ENCODE results near the gene RIPOR2. TPM values are rescaled to one million over a fixed set of nuclear protein-coding genes. Genes with fewer than 3 reads are reported as not detected.
"Not testable (repeated sequence)": the region's sequence is repeated elsewhere in the genome, so short reads cannot be mapped to it uniquely, and the experiment has no call there.

The RIPOR2 gene
- total and polyA plus RNA-seq, 2 of the 13 experiments (the other 11 are each of a cell fraction or from before 2014, with no cell fraction given) = 0.02 to 0.05 TPM

DNA sequence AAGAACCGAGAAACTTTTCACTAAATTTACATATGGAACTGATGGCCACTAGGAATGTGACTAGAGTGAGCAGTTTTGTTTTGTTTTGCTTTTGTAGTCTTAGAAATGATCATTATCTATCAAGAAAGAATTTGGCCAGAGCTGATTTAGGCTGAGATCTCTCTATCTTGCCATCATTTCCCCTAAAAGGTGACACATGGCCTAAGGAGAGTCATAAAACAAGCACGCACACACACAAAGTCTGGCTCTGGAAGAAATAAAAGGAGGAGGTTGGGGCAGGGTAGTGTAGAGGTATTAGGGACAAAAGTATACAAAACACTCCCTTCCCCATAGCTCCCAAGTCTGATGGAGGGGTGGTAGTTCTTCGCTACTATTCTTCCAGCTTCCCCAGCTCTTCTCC is 56.4 kb downstream of the RIPOR2 start:
- no peak for FAIRE-seq
- Histone ChIP-seq H2AFZ (ENCODE audit: low read length) (no peak overlapping the region), H3K9ac (ENCODE audit: insufficient read depth, low read depth, low read length) (no peak overlapping the region), H4K20me1 (ENCODE audit: insufficient read depth, low read length) (no peaks in the 10 kb centered on the region), H3K27ac (ENCODE audit: extremely low read length, insufficient read depth, low read length) (no peak overlapping the region), H3K79me2 (ENCODE audit: insufficient read depth, low read length) (no peaks in the 10 kb centered on the region), H3K4me3 (replicated peaks in 1 of 3; ENCODE audit: insufficient read depth in 1 of 3, low read depth in 2 of 3, low read length in 3 of 3) (no peak overlapping the region), H3K27me3 (ENCODE audit: control insufficient read depth in 1 of 2, insufficient read depth in 2 of 2, low read length in 2 of 2) (peaks cover 0 to 13% of the 10 kb centered on the region in 2 experiments; a peak in 1 of 5 replicates), H3K4me1 (ENCODE audit: insufficient read depth, low read length) (no peaks in the 10 kb centered on the region), H3K4me2 (ENCODE audit: low read depth, low read length) (no peak overlapping the region), H3K9me3 (ENCODE audit: low read length) (no peaks in the 10 kb centered on the region), H3K36me3 (replicated peaks in 1 of 2; ENCODE audit: control insufficient read depth in 1 of 2, insufficient read depth in 2 of 2, low read length in 2 of 2) (no peaks in the 10 kb centered on the region)
- in situ Hi-C loops (cut with HindIII; ENCODE audit: extremely low pct_ligation_motif_present, low pct_unique_long_range_greater_than_20kb) = no loop called here
- ChIA-PET POLR2A (no interaction called here), CTCF (ENCODE audit: low intra/inter-chr PET ratio, low total read pairs) (no interaction called here)
- DNase-seq (ENCODE audit: low spot score) = no peak
- TF ChIP-seq NR2F2 (IDR thresholded peaks at IDR 0.05; ENCODE audit: borderline replicate concordance, low read depth) (no peak), ZNF761 (CRISPR knock-in tag; conservative IDR thresholded peaks at IDR 0.05) (no peak), GATA4 (IDR thresholded peaks at IDR 0.05; ENCODE audit: borderline replicate concordance, low read depth) (no peak), ZNF451 (CRISPR knock-in tag; IDR thresholded peaks at IDR 0.05) (no peak), ZNF720 (CRISPR knock-in tag; IDR thresholded peaks at IDR 0.05) (no peak), FOSL1 (CRISPR knock-in tag; IDR thresholded peaks at IDR 0.05; ENCODE audit: borderline replicate concordance) (no peak), TBP (CRISPR knock-in tag; IDR thresholded peaks at IDR 0.05) (no peak), ISX (CRISPR knock-in tag; conservative IDR thresholded peaks at IDR 0.05) (no peak), MTA1 (CRISPR knock-in tag; IDR thresholded peaks at IDR 0.05; ENCODE audit: borderline replicate concordance) (no peak), ZNF75D (CRISPR knock-in tag; IDR thresholded peaks at IDR 0.05; ENCODE audit: borderline replicate concordance) (no peak), TARDBP (CRISPR knock-in tag; IDR thresholded peaks at IDR 0.05) (no peak), ZNF101 (CRISPR knock-in tag; IDR thresholded peaks at IDR 0.05; ENCODE audit: borderline replicate concordance, low read depth) (no peak)
- TF ChIP-seq, protein P1, sequence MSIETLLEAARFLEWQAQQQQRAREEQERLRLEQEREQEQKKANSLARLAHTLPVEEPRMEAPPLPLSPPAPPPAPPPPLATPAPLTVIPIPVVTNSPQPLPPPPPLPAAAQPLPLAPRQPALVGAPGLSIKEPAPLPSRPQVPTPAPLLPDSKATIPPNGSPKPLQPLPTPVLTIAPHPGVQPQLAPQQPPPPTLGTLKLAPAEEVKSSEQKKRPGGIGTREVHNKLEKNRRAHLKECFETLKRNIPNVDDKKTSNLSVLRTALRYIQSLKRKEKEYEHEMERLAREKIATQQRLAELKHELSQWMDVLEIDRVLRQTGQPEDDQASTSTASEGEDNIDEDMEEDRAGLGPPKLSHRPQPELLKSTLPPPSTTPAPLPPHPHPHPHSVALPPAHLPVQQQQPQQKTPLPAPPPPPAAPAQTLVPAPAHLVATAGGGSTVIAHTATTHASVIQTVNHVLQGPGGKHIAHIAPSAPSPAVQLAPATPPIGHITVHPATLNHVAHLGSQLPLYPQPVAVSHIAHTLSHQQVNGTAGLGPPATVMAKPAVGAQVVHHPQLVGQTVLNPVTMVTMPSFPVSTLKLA (IDR thresholded peaks at IDR 0.05) = no peak
- TF ChIP-seq, protein P2, sequence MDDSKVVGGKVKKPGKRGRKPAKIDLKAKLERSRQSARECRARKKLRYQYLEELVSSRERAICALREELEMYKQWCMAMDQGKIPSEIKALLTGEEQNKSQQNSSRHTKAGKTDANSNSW (CRISPR knock-in tag; IDR thresholded peaks at IDR 0.05; ENCODE audit: borderline replicate concordance) = no peak
- intact Hi-C loops (cut with micrococcal nuclease; ENCODE audit: unreplicated experiment) = no loop called here
- BruUV-seq (replicated peaks) = no TSS peak
- WGBS (ENCODE audit: low lambda C conversion rate) = 33% methylated on average over 3 of the region's 3 CpGs
- ATAC-seq = no peak

DNA sequence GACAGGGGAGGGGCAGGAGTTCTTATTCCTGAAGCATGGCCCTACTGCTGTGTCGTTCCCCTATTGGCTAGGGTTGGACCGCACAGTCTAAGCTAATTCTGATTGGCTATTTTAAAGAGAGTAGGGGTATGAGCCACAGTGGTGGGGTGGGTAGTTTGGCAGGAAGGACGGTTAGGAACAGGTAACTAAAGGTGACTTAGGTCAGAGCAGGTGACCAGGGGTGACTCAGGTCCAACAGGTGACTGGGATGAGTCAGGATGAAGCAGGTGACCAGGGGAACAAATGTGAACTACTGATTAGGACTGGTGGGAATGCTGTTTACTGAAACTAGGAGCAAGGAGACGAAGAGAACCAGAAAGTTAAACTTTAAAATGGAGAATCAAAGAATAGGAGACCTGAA is 58.0 kb downstream of the RIPOR2 start:
- in situ Hi-C loops (cut with HindIII; ENCODE audit: extremely low pct_ligation_motif_present, low pct_unique_long_range_greater_than_20kb); CTCF ChIA-PET (ENCODE audit: low intra/inter-chr PET ratio, low total read pairs); H3K9ac ChIP-seq (ENCODE audit: insufficient read depth, low read depth, low read length); H3K4me2 ChIP-seq (ENCODE audit: low read depth, low read length); FAIRE-seq; H3K4me3 ChIP-seq (replicated peaks in 1 of 3; ENCODE audit: insufficient read depth in 1 of 3, low read depth in 2 of 3, low read length in 3 of 3); POLR2A ChIA-PET; H2AFZ ChIP-seq (ENCODE audit: low read length); H3K9me3 ChIP-seq (ENCODE audit: low read length); H4K20me1 ChIP-seq (ENCODE audit: insufficient read depth, low read length); H3K79me2 ChIP-seq (ENCODE audit: insufficient read depth, low read length); DNase-seq (ENCODE audit: low spot score); H3K4me1 ChIP-seq (ENCODE audit: insufficient read depth, low read length); BruUV-seq (replicated peaks); intact Hi-C loops (cut with micrococcal nuclease; ENCODE audit: unreplicated experiment); H3K36me3 ChIP-seq (replicated peaks in 1 of 2; ENCODE audit: control insufficient read depth in 1 of 2, insufficient read depth in 2 of 2, low read length in 2 of 2); ATAC-seq; H3K27ac ChIP-seq (ENCODE audit: extremely low read length, insufficient read depth, low read length): not testable (repeated sequence)
- H3K27me3 ChIP-seq (ENCODE audit: control insufficient read depth in 1 of 2, insufficient read depth in 2 of 2, low read length in 2 of 2) = peaks cover 0 to 13% of the 10 kb centered on the region in 2 experiments; a peak in 2 of 5 replicates
- 33% methylated on average over 4 of the region's 4 CpGs for WGBS (ENCODE audit: low lambda C conversion rate)
